IMR-90 (cell line): Measurements from ENCODE around the gene KRT86. TPM values are rescaled to one million over a fixed set of nuclear protein-coding genes. Genes with fewer than 3 reads are reported as not detected.

Source experiments
- ATAC-seq: fragments of 200-7000 bp; cut with Tn5 transposase; 2 replicates; pipeline ENCODE4 v1.9.1; 2020; ENCODE audit warnings: low read depth, mild to moderate bottlenecking, moderate library complexity
- BruUV-seq: library from RNA; stranded (reverse); fragments of 400-500 nt; replicated peaks from 2 replicates; lab custom pipeline; 2021; lab: Mats Ljungman, UMichigan
- CTCF ChIA-PET: fragments of 300-600 bp; formaldehyde crosslinking; extraction: SDS; loops from one replicate; lab custom pipeline; 2021; ENCODE audit warnings: antibody characterized with exemption; lab: Yijun Ruan, JAX
- POLR2A ChIA-PET: fragments of 300-600 bp; sonication (Branson Sonifier 250); formaldehyde crosslinking; loops from one replicate; lab custom pipeline; 2022; ENCODE audit warnings: antibody characterized with exemption; ENCODE audit not compliant: unreplicated experiment; lab: Charles Lee
- DNase-seq: peaks from one replicate; pipeline ENCODE4 v3.0.0; 2013
- H2AFZ ChIP-seq: replicated peaks from 2 replicates; pipeline ENCODE3; 2013; ENCODE audit warnings: low read length, mild to moderate bottlenecking; ENCODE audit not compliant: poor library complexity
- H2AK5ac ChIP-seq: 2 replicates; pipeline ENCODE4 v1.6.1; 2013; ENCODE audit warnings: low read depth, low read length, inconsistent platforms
- H2AK9ac ChIP-seq: replicated peaks from 2 replicates; pipeline ENCODE3; 2013; ENCODE audit warnings: mild to moderate bottlenecking, low read depth, low read length, moderate library complexity; ENCODE audit not compliant: poor library complexity
- H2BK120ac ChIP-seq: 2 replicates; pipeline ENCODE4 v1.6.1; 2013; ENCODE audit warnings: low read depth, low read length, inconsistent platforms
- H2BK15ac ChIP-seq: 3 replicates; pipeline ENCODE4 v1.6.1; 2013; ENCODE audit warnings: low read depth, low read length, inconsistent platforms
- H2BK20ac ChIP-seq: 2 replicates; pipeline ENCODE4 v1.6.1; 2013; ENCODE audit warnings: low read depth, mild to moderate bottlenecking, inconsistent platforms, low read length, moderate library complexity
- H2BK5ac ChIP-seq: 2 replicates; pipeline ENCODE4 v1.6.1; 2013; ENCODE audit warnings: mild to moderate bottlenecking, low read depth, low read length, inconsistent platforms; ENCODE audit not compliant: poor library complexity, severe bottlenecking
- H3K14ac ChIP-seq: replicated peaks from 2 replicates; pipeline ENCODE4 v1.6.1; 2013; ENCODE audit warnings: low read depth, low read length, inconsistent platforms
- H3K18ac ChIP-seq: 2 replicates; pipeline ENCODE4 v1.6.1; 2013; ENCODE audit warnings: low read depth, low read length, control low read depth
- H3K23ac ChIP-seq: 2 replicates; pipeline ENCODE4 v1.6.1; 2013; ENCODE audit warnings: low read depth, low read length, inconsistent platforms
- H3K27ac ChIP-seq: 2 replicates; pipeline ENCODE4 v1.5.1; 2013; ENCODE audit warnings: mild to moderate bottlenecking, control low read depth, low read length; ENCODE audit not compliant: insufficient read depth
- H3K27me3 ChIP-seq: 2 replicates; pipeline ENCODE4 v1.6.1; 2013; ENCODE audit warnings: low read length; ENCODE audit not compliant: control insufficient read depth, insufficient read depth
- H3K36me3 ChIP-seq: 2 replicates; pipeline ENCODE4 v1.6.1; 2013; ENCODE audit warnings: low read length, mixed read lengths; ENCODE audit not compliant: control insufficient read depth, insufficient read depth
- H3K4ac ChIP-seq: 2 replicates; pipeline ENCODE4 v1.6.1; 2013; ENCODE audit warnings: low read depth, low read length, inconsistent platforms
- H3K4me1 ChIP-seq: 2 replicates; pipeline ENCODE4 v1.6.1; 2013; ENCODE audit warnings: low read length, mixed read lengths; ENCODE audit not compliant: control insufficient read depth, insufficient read depth
- H3K4me2 ChIP-seq: 2 replicates; pipeline ENCODE4 v1.6.1; 2013; ENCODE audit warnings: low read depth, mild to moderate bottlenecking, control low read depth, low read length, moderate library complexity
- H3K4me3 ChIP-seq: 2 replicates; pipeline ENCODE4 v1.5.1; 2013; ENCODE audit warnings: low read depth, mild to moderate bottlenecking, control low read depth, low read length, moderate library complexity; ENCODE audit not compliant: insufficient read depth
- H3K56ac ChIP-seq: 2 replicates; pipeline ENCODE4 v1.6.1; 2013; ENCODE audit warnings: low read length, inconsistent platforms; ENCODE audit not compliant: insufficient read depth; ENCODE audit errors: extremely low read depth
- H3K79me1 ChIP-seq, 2 experiments: 2 replicates each; pipeline ENCODE4 v1.6.1; 2013; ENCODE audit warnings: low read length in 2 of 2, inconsistent platforms in 1 of 2, low read depth in 1 of 2
- H3K9ac ChIP-seq: 2 replicates; pipeline ENCODE4 v1.6.1; 2013; ENCODE audit warnings: low read depth, low read length, control low read depth
- H3K9me1 ChIP-seq: 2 replicates; pipeline ENCODE4 v1.6.1; 2013; ENCODE audit warnings: low read length, inconsistent platforms; ENCODE audit not compliant: insufficient read depth
- H3K9me3 ChIP-seq: 2 replicates; pipeline ENCODE4 v1.6.1; 2013; ENCODE audit warnings: low read length; ENCODE audit not compliant: control insufficient read depth, insufficient read depth
- H4K20me1 ChIP-seq: 2 replicates; pipeline ENCODE4 v1.6.1; 2013; ENCODE audit warnings: low read length, inconsistent platforms; ENCODE audit not compliant: insufficient read depth
- H4K5ac ChIP-seq: 2 replicates; pipeline ENCODE4 v1.6.1; 2013; ENCODE audit warnings: mild to moderate bottlenecking, low read depth, low read length, control low read depth
- H4K8ac ChIP-seq, 2 experiments: 2 replicates each; pipeline ENCODE4 v1.6.1; 2013; ENCODE audit warnings: low read depth in 2 of 2, low read length in 2 of 2, control low read depth in 1 of 2, inconsistent platforms in 1 of 2
- H4K91ac ChIP-seq: 2 replicates; pipeline ENCODE4 v1.6.1; 2013; ENCODE audit warnings: low read depth, low read length, inconsistent platforms; ENCODE audit not compliant: insufficient read depth
- BHLHE40 ChIP-seq: fragments of 150-350 bp; IDR thresholded peaks from 2 replicates; pipeline ENCODE4 v1.6.1; 2016; ENCODE audit warnings: mild to moderate bottlenecking, low read depth, low read length
- CEBPB ChIP-seq: IDR thresholded peaks from 2 replicates; pipeline ENCODE4 v1.6.1; 2012; ENCODE audit warnings: low read depth, low read length, improper control_type of control experiment
- CHD1 ChIP-seq: IDR thresholded peaks from 2 replicates; pipeline ENCODE4 v1.6.1; 2012; ENCODE audit warnings: low read depth, low read length, improper control_type of control experiment
- ELK1 ChIP-seq: fragments of 150-350 bp; IDR thresholded peaks from 2 replicates; pipeline ENCODE4 v1.6.1; 2016; ENCODE audit warnings: low read depth, mild to moderate bottlenecking, low read length, moderate library complexity, borderline replicate concordance
- MAFK ChIP-seq: IDR thresholded peaks from 2 replicates; pipeline ENCODE4 v1.6.1; 2012; ENCODE audit warnings: low read depth, low read length, improper control_type of control experiment
- MXI1 ChIP-seq: IDR thresholded peaks from 2 replicates; pipeline ENCODE4 v1.6.1; 2012; ENCODE audit warnings: low read depth, mild to moderate bottlenecking, low read length, moderate library complexity, borderline replicate concordance
- POLR2A ChIP-seq: IDR thresholded peaks from 2 replicates; pipeline ENCODE4 v1.6.1; 2012; ENCODE audit warnings: mild to moderate bottlenecking, low read depth, low read length
- RCOR1 ChIP-seq: IDR thresholded peaks from 2 replicates; pipeline ENCODE4 v1.6.1; 2012; ENCODE audit warnings: mild to moderate bottlenecking, low read length, improper control_type of control experiment; ENCODE audit not compliant: insufficient replicate concordance
- SMC3 ChIP-seq: fragments of 150-350 bp; IDR thresholded peaks from 2 replicates; pipeline ENCODE4 v1.6.1; 2016; ENCODE audit warnings: low read depth, mild to moderate bottlenecking, antibody characterized with exemption, low read length, moderate library complexity
- WGBS, 2 experiments: methylation state at CpG; one replicate each; pipeline versions ENCODE4 v1.1.5 to v1.1.7; 2013; ENCODE audit warnings: missing lambda C conversion rate in 2 of 2; ENCODE audit not compliant: insufficient read length in 1 of 2; ENCODE audit errors: extremely low coverage in 2 of 2; 5-methylcytosine and 5-hydroxymethylcytosine counted together
- dilution Hi-C: fragments of 300-500 bp; cut with HindIII; formaldehyde crosslinking; loops from one replicate; pipeline ENCODE4 v1.14.3; 2018; ENCODE audit warnings: low sequenced_read_pairs; ENCODE audit not compliant: unreplicated experiment
- in situ Hi-C: fragments of 300-500 bp; cut with MboI; formaldehyde crosslinking; loops from 3 replicates; pipeline ENCODE4 v1.14.3; 2019; ENCODE audit warnings: low sequenced_read_pairs, inconsistent platforms, mixed read lengths
- intact Hi-C: fragments of 100-400 bp; cut with micrococcal nuclease; formaldehyde crosslinking; loops from 2 replicates; pipeline ENCODE4 v1.10.0; 2022
- polyA plus RNA-seq, 3 experiments: library from polyadenylated mRNA; depleted of rRNA; stranded (reverse); fragments of >200 nt; gene quantifications; 2 replicates each; pipeline ENCODE4 v1.2.3, GENCODE V29; 2012; ENCODE audit warnings: low replicate concordance in 1 of 3
- total RNA-seq: library from RNA; depleted of rRNA; stranded (reverse); fragments of >200 nt; gene quantifications from 2 replicates; pipeline ENCODE4 v1.2.3, GENCODE V29; 2012

KRT86 gene
- total and polyA plus RNA-seq, 2 of the 4 experiments (the other 2 are of a cell fraction), result not detected

DNA sequence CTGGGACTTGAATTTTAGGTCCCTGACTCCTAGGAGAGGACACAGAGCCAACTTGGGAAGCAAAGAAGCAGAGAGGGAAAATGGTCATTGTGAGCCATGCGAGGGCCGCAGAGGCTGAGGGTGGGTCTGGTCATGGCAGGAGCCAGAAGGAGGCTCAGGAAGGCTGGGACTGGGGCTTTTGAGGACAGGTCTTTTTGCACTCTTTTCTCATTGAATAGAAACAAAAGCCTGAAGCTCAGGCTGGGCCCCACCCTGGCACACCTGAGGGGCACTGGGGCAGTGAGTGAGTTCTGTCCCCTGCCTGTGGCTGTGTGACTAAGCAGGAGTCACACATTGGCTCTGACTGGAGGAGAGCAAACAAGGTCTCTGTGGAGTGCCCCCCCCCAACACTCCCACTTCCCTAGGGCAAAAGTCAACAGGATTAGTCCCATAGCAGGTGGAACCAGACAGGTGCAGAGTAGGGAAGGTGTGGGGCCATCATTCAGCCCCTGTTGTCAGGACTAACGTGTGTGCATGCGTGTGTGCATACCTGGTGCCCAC is 38.6 kb upstream of the KRT86 start:
- Histone ChIP-seq H4K20me1 (no peaks in the 10 kb centered on the region), H3K79me1 (peaks cover 0 to 13% of the 10 kb centered on the region in 2 experiments; a peak in 2 of 4 replicates), H3K56ac (no peak overlapping the region), H2BK20ac (peak overlapping the region; percentile 70; the same call in 1 of the 2 replicates), H3K18ac (no peak overlapping the region), H4K5ac (no peak overlapping the region), H3K27me3 (no peaks in the 10 kb centered on the region), H3K14ac (peak overlapping the region; percentile 39), H3K4me2 (no peak overlapping the region), H3K4me1 (peaks cover 10% of the 10 kb centered on the region), H3K9ac (no peak overlapping the region), H3K4me3 (no peak overlapping the region), H2BK5ac (no peak overlapping the region), H3K36me3 (no peaks in the 10 kb centered on the region), H3K9me3 (no peaks in the 10 kb centered on the region), H2BK15ac (0 out of 3 replicates have a peak overlapping the region, but pooled peaks have one; percentile 37), H2BK120ac (peak overlapping the region; percentile 32), H3K4ac (peak overlapping the region; percentile 58), H4K91ac (no peak overlapping the region; the same call in 1 of the 2 replicates), H4K8ac (peak overlapping the region in 1 of 2 experiments; percentile 49; a peak in 1 of 4 replicates), H3K27ac (no peak overlapping the region), H2AK9ac (no peak overlapping the region), H3K9me1 (peaks cover 15% of the 10 kb centered on the region), H2AK5ac (peak overlapping the region; percentile 44; the same call in 1 of the 2 replicates), H2AFZ (no peak overlapping the region), H3K23ac (no peak overlapping the region)
- POLR2A ChIA-PET, result no interaction called here
- no TSS peak for BruUV-seq
- CTCF ChIA-PET, result interaction anchor here (1.5 kb wide), 1 partner anchor 92 kb away, joined by 3 read pairs; no protein-coding TSS in a partner anchor
- dilution Hi-C loops (no loop called here), in situ Hi-C loops (no loop called here), intact Hi-C loops (no loop called here)
- WGBS, 2 experiments, result 100% methylated on average over 1 of the region's 4 CpGs; no CpG with 5 or more reads in 1 of the 2 experiments
- no peak for DNase-seq
- TF ChIP-seq ELK1 (no peak), CHD1 (no peak), SMC3 (no peak), POLR2A (no peak), BHLHE40 (no peak), MXI1 (no peak), RCOR1 (no peak), CEBPB (no peak), MAFK (no peak)
- ATAC-seq, result no peak
